B cell (primary cell): ENCODE results near the gene SNAP47. TPM values are rescaled to one million over a fixed set of nuclear protein-coding genes. Genes with fewer than 3 reads are reported as not detected.

Experiments
- ATAC-seq: fragments of 200-7000 bp; cut with Tn5 transposase; one replicate; pipeline ENCODE4 v1.10.0; 2021; ENCODE audit warnings: low read depth, mild to moderate bottlenecking, moderate number of reproducible peaks, moderate library complexity
- CTCF ChIA-PET: fragments of 350-600 bp; sonication (Branson Sonifier 250); formaldehyde crosslinking; loops from one replicate; lab custom pipeline; 2021; ENCODE audit warnings: antibody characterized with exemption, inconsistent platforms; lab: Charles Lee
- POLR2A ChIA-PET: fragments of 350-600 bp; sonication (Branson Sonifier 250); formaldehyde crosslinking; loops from one replicate; lab custom pipeline; 2021; ENCODE audit warnings: antibody characterized with exemption; lab: Charles Lee
- DNase-seq: peaks from one replicate; pipeline ENCODE4 v3.0.0; 2013
- H2AFZ ChIP-seq: 2 replicates; pipeline ENCODE4 v1.6.1; 2012; ENCODE audit warnings: mild to moderate bottlenecking, low read depth, low read length; ENCODE audit not compliant: insufficient read depth, poor library complexity, severe bottlenecking
- H3K27ac ChIP-seq, 2 donors: 1 replicate in 1 of 2; 2 replicates in 1 of 2; pipeline ENCODE4 v1.5.1; 2012 to 2013; ENCODE audit warnings: low read length in 2 of 2, mild to moderate bottlenecking in 2 of 2, moderate library complexity in 1 of 2
- H3K27me3 ChIP-seq, 4 experiments: fragments of 200-600 bp in 1 of 4; sonication (generic) in 1 of 4; replicated peaks in 1 of 4; 1 replicate in 2 of 4; 2 replicates in 2 of 4; pipeline versions ENCODE4 v1.6.1 to v1.7.0; 2013 to 2016; ENCODE audit warnings: low read length in 3 of 4, mild to moderate bottlenecking in 2 of 4, mixed read lengths in 1 of 4, moderate library complexity in 1 of 4; ENCODE audit not compliant: insufficient read depth in 4 of 4, control insufficient read depth in 3 of 4; ENCODE audit errors: control extremely low read depth in 1 of 4
- H3K36me3 ChIP-seq, 2 experiments: replicated peaks in 1 of 2; 1 replicate in 1 of 2; 2 replicates in 1 of 2; pipeline versions ENCODE4 v1.6.1 to v1.7.1; 2013; ENCODE audit warnings: low read length in 1 of 2; ENCODE audit not compliant: insufficient read depth in 2 of 2, control insufficient read depth in 1 of 2; ENCODE audit errors: control extremely low read depth in 1 of 2, extremely low read depth in 1 of 2
- H3K4me1 ChIP-seq, 2 donors: fragments of 200-600 bp in 1 of 2; sonication (generic) in 1 of 2; 1 replicate in 1 of 2; 2 replicates in 1 of 2; pipeline versions ENCODE4 v1.5.1 to v1.6.1; 2013 to 2017; ENCODE audit warnings: low read length in 2 of 2; ENCODE audit not compliant: control insufficient read depth in 2 of 2, insufficient read depth in 2 of 2
- H3K4me2 ChIP-seq: replicated peaks from 2 replicates; pipeline ENCODE3; 2012; ENCODE audit warnings: mild to moderate bottlenecking, low read depth, low read length; ENCODE audit not compliant: poor library complexity, severe bottlenecking
- H3K4me3 ChIP-seq, 5 experiments: fragments of 200-600 bp in 1 of 5; sonication (generic) in 1 of 5; 1 replicate in 3 of 5; 2 replicates in 2 of 5; pipeline versions ENCODE4 v1.5.1 to v1.7.0; 2011 to 2016; ENCODE audit warnings: low read length in 4 of 5, mild to moderate bottlenecking in 4 of 5, low read depth in 2 of 5, control low read depth in 1 of 5, moderate library complexity in 1 of 5; ENCODE audit not compliant: insufficient read depth in 1 of 5; ENCODE audit errors: control extremely low read depth in 1 of 5, extremely low read depth in 1 of 5
- H3K79me2 ChIP-seq: fragments of 200-600 bp; sonication (generic); one replicate; pipeline ENCODE4 v1.6.0; 2016; ENCODE audit warnings: low read length; ENCODE audit not compliant: control insufficient read depth, insufficient read depth
- H3K9ac ChIP-seq: fragments of 200-600 bp; sonication (generic); 2 replicates; pipeline ENCODE4 v1.6.1; 2017; ENCODE audit warnings: mild to moderate bottlenecking, low read length, moderate library complexity
- H3K9me3 ChIP-seq, 3 donors: one replicate each; pipeline versions ENCODE4 v1.6.1 to v1.7.1; 2013; ENCODE audit warnings: low read length in 2 of 3; ENCODE audit not compliant: control insufficient read depth in 2 of 3, insufficient read depth in 1 of 3; ENCODE audit errors: control extremely low read depth in 1 of 3
- H4K20me1 ChIP-seq: 2 replicates; pipeline ENCODE4 v1.6.0; 2012; ENCODE audit warnings: mild to moderate bottlenecking, low read length; ENCODE audit not compliant: insufficient read depth, control insufficient read depth, poor library complexity, severe bottlenecking
- H3K27ac Mint-ChIP-seq: one replicate; pipeline ENCODE4 v1.8.0; 2021; ENCODE audit warnings: mixed read lengths
- H3K27me3 Mint-ChIP-seq: one replicate; pipeline ENCODE4 v1.8.0; 2021; ENCODE audit warnings: mixed read lengths
- H3K4me1 Mint-ChIP-seq: one replicate; pipeline ENCODE4 v1.8.0; 2021; ENCODE audit warnings: mixed read lengths
- H3K4me3 Mint-ChIP-seq: one replicate; pipeline ENCODE4 v1.8.0; 2021; ENCODE audit warnings: mixed read lengths
- H3K9me3 Mint-ChIP-seq: one replicate; pipeline ENCODE4 v1.8.0; 2022; ENCODE audit warnings: mixed read lengths; ENCODE audit not compliant: insufficient read depth
- CTCF ChIP-seq: fragments of 200-600 bp; IDR thresholded peaks from one replicate; pipeline ENCODE4 v1.8.0; 2022; ENCODE audit warnings: antibody characterized with exemption, mild to moderate bottlenecking
- EZH2 ChIP-seq: IDR thresholded peaks from 2 replicates; pipeline ENCODE4 v1.6.1; 2012; ENCODE audit warnings: borderline replicate concordance, low read depth, mild to moderate bottlenecking, moderate library complexity, low read length; ENCODE audit not compliant: insufficient read depth, poor library complexity, severe bottlenecking
- WGBS: methylation state at CpG from one replicate; pipeline ENCODE4 v1.1.5; 2013; ENCODE audit warnings: missing lambda C conversion rate; ENCODE audit not compliant: insufficient coverage; 5-methylcytosine and 5-hydroxymethylcytosine counted together
- intact Hi-C: fragments of 100-400 bp; cut with micrococcal nuclease; formaldehyde crosslinking; loops from one replicate; pipeline ENCODE4 v1.10.0; 2022
- polyA plus RNA-seq: library from polyadenylated mRNA; depleted of rRNA; stranded (reverse); fragments of >200 nt; gene quantifications from 2 replicates; pipeline ENCODE4 v1.2.3, GENCODE V29; 2012
- total RNA-seq, 2 donors: library from RNA; stranded (reverse); fragments of 120-200 nt in 1 of 2; gene quantifications; 1 replicate in 1 of 2; 2 replicates in 1 of 2; pipeline versions ENCODE4 v1.2.3 to v1.2.4, GENCODE V29; 2013 to 2022

Gene SNAP47
- total and polyA plus RNA-seq, 2 donors (not counting 1 experiment from before 2014, with no cell fraction given) = 25.6 to 34.9 TPM

GRCh38 chr1:227763246-227764018 is 28.2 kb downstream of the SNAP47 start:
- intact Hi-C loops = no loop called here
- no peak for DNase-seq
- no peak overlapping the region for H3K27ac ChIP-seq
- H3K27me3 ChIP-seq = no peaks in the 10 kb centered on the region
- H3K4me1 ChIP-seq = peaks cover 3 to 23% of the 10 kb centered on the region in 2 donors
- H4K20me1 ChIP-seq = peaks cover 35% of the 10 kb centered on the region
- no peaks in the 10 kb centered on the region for H3K27me3 Mint-ChIP-seq
- no peak overlapping the region for H2AFZ ChIP-seq
- peaks cover 15% of the 10 kb centered on the region for H3K79me2 ChIP-seq
- no peak overlapping the region for H3K4me2 ChIP-seq
- H3K9ac ChIP-seq = no peak overlapping the region
- WGBS = 92% methylated on average over 12 of the region's 16 CpGs
- POLR2A ChIA-PET = no interaction called here
- no peaks in the 10 kb centered on the region for H3K9me3 ChIP-seq
- H3K9me3 Mint-ChIP-seq = no peaks in the 10 kb centered on the region
- no peak overlapping the region for H3K27ac Mint-ChIP-seq
- no peak for TF ChIP-seq EZH2
- no peak for TF ChIP-seq CTCF
- peaks cover 22% of the 10 kb centered on the region for H3K4me1 Mint-ChIP-seq
- no peak for ATAC-seq
- H3K36me3 ChIP-seq = peaks cover 0 to 47% of the 10 kb centered on the region in 2 experiments
- H3K4me3 Mint-ChIP-seq = no peak overlapping the region
- CTCF ChIA-PET = interaction anchor here (1.0 to 6.5 kb wide), 7 partner anchors 12 to 752 kb away, joined by 3 to 45 read pairs (median 4); no protein-coding TSS in a partner anchor
- no peak overlapping the region for H3K4me3 ChIP-seq

GRCh38 chr1:227764019-227764391 is 28.8 kb downstream of the SNAP47 start:
- CTCF ChIA-PET = interaction anchor here (1.1 to 6.5 kb wide), 3 partner anchors 182 to 190 kb away, joined by 3 to 45 read pairs (median 11); no protein-coding TSS in a partner anchor
- Histone ChIP-seq H3K79me2 (peaks cover 15% of the 10 kb centered on the region), H3K4me2 (no peak overlapping the region), H3K9ac (no peak overlapping the region), H3K27me3 (no peaks in the 10 kb centered on the region), H3K36me3 (peaks cover 0 to 49% of the 10 kb centered on the region in 2 experiments), H3K27ac (no peak overlapping the region), H4K20me1 (peaks cover 35% of the 10 kb centered on the region), H2AFZ (no peak overlapping the region), H3K9me3 (no peaks in the 10 kb centered on the region), H3K4me3 (no peak overlapping the region), H3K4me1 (peaks cover 3 to 23% of the 10 kb centered on the region in 2 donors)
- ATAC-seq = no peak
- intact Hi-C loops = no loop called here
- Mint-ChIP-seq H3K4me1 (peaks cover 22% of the 10 kb centered on the region), H3K27me3 (no peaks in the 10 kb centered on the region), H3K9me3 (no peaks in the 10 kb centered on the region), H3K4me3 (no peak overlapping the region), H3K27ac (no peak overlapping the region)
- DNase-seq = no peak
- TF ChIP-seq CTCF = no peak
- TF ChIP-seq EZH2 = no peak
- 86% methylated on average over 6 of the region's 7 CpGs for WGBS
- POLR2A ChIA-PET = no interaction called here
